ENCODE results near the gene HOOK2.

- TF ChIP-seq ZNF274 (IDR thresholded peaks at IDR 0.05; ENCODE audit: borderline replicate concordance, extremely low read depth, low read length) (no peak), EZH2 (IDR thresholded peaks at IDR 0.05; ENCODE audit: low read depth, low read length, severe bottlenecking) (no peak), CTCF (IDR thresholded peaks at IDR 0.05; ENCODE audit: control extremely low read depth in 1 of 3, insufficient read depth in 1 of 3, low read depth in 1 of 3, low read length in 3 of 3) (no peak), POLR2A (IDR thresholded peaks at IDR 0.05; ENCODE audit: control extremely low read depth in 1 of 2, low read depth in 2 of 2, low read length in 2 of 2) (no peak), KDM1A (IDR thresholded peaks at IDR 0.05; ENCODE audit: borderline replicate concordance, low read length) (no peak)
Observed at GRCh38 chr19:12766051-12766521, 9.3 kb downstream of the HOOK2 start.
